Upper lobe of right lung (tissue), 1 donor: Measurements from ENCODE around the gene SMG5. TPM values are rescaled to one million over a fixed set of nuclear protein-coding genes. Genes with fewer than 3 reads are reported as not detected.

Experiments
- ATAC-seq: fragments of 200-7000 bp; cut with Tn5 transposase; one replicate; pipeline ENCODE4 v1.9.1; 2020; ENCODE audit warnings: mild to moderate bottlenecking, moderate library complexity
- DNase-seq: peaks from one replicate; pipeline ENCODE4 v3.0.0-alpha.2; 2020
- H3K27ac ChIP-seq: fragments of 200-600 bp; one replicate; pipeline ENCODE4 v1.8.0; 2022
- H3K27me3 ChIP-seq: fragments of 200-600 bp; one replicate; pipeline ENCODE4 v1.8.0; 2022; ENCODE audit warnings: mild to moderate bottlenecking
- H3K36me3 ChIP-seq: fragments of 200-600 bp; one replicate; pipeline ENCODE4 v1.8.0; 2022
- H3K4me1 ChIP-seq: fragments of 200-600 bp; one replicate; pipeline ENCODE4 v1.8.0; 2022
- H3K4me3 ChIP-seq: fragments of 200-600 bp; one replicate; pipeline ENCODE4 v1.8.0; 2022; ENCODE audit warnings: mild to moderate bottlenecking
- H3K9me3 ChIP-seq: fragments of 200-600 bp; one replicate; pipeline ENCODE4 v1.8.0; 2022
- intact Hi-C: fragments of 100-400 bp; cut with DNase I; formaldehyde crosslinking; loops from one replicate; pipeline ENCODE4 v1.11.0; 2022
- total RNA-seq: library from RNA; stranded (reverse); fragmentation: NEBNext Ultra II Directional; extraction: Animal tissue kit (Norgen Biotek cat#: 25700); gene quantifications from one replicate; pipeline ENCODE4 v1.2.1, GENCODE V29; 2021
- TF ChIP-seq, protein P1 (sequence below): fragments of 200-600 bp; IDR thresholded peaks from one replicate; pipeline ENCODE4 v1.8.0; 2022; ENCODE audit warnings: antibody characterized with exemption
- donor health status: DM: no; HTN: yes; CAD: no; lungs with severe emphysema.

The SMG5 gene
- total RNA-seq, 1 donor from 2014 or later, result 64.8 TPM

DNA sequence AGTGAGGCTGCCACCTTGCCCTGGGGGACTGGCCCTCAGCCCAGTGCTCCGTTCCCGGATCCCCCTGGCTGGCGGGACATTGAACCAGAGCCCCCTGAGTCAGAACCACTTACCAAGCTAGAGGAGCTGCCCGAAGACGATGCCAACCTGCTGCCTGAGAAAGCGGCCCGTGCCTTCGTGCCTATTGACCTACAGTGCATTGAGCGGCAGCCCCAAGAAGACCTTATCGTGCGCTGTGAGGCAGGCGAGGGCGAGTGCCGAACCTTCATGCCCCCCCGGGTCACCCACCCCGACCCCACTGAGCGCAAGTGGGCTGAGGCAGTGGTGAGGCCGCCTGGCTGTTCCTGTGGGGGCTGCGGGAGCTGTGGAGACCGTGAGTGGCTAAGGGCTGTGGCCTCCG lies 2.8 kb upstream of the SMG5 start:
- intact Hi-C loops, result no loop called here
- Histone ChIP-seq H3K27ac (no peak overlapping the region), H3K36me3 (no peaks in the 10 kb centered on the region), H3K27me3 (no peaks in the 10 kb centered on the region), H3K9me3 (no peaks in the 10 kb centered on the region), H3K4me3 (no peak overlapping the region), H3K4me1 (peaks cover 24% of the 10 kb centered on the region)
- TF ChIP-seq, protein P1, sequence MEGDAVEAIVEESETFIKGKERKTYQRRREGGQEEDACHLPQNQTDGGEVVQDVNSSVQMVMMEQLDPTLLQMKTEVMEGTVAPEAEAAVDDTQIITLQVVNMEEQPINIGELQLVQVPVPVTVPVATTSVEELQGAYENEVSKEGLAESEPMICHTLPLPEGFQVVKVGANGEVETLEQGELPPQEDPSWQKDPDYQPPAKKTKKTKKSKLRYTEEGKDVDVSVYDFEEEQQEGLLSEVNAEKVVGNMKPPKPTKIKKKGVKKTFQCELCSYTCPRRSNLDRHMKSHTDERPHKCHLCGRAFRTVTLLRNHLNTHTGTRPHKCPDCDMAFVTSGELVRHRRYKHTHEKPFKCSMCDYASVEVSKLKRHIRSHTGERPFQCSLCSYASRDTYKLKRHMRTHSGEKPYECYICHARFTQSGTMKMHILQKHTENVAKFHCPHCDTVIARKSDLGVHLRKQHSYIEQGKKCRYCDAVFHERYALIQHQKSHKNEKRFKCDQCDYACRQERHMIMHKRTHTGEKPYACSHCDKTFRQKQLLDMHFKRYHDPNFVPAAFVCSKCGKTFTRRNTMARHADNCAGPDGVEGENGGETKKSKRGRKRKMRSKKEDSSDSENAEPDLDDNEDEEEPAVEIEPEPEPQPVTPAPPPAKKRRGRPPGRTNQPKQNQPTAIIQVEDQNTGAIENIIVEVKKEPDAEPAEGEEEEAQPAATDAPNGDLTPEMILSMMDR, result no peak
- ATAC-seq (no peak), DNase-seq (no peak)

DNA sequence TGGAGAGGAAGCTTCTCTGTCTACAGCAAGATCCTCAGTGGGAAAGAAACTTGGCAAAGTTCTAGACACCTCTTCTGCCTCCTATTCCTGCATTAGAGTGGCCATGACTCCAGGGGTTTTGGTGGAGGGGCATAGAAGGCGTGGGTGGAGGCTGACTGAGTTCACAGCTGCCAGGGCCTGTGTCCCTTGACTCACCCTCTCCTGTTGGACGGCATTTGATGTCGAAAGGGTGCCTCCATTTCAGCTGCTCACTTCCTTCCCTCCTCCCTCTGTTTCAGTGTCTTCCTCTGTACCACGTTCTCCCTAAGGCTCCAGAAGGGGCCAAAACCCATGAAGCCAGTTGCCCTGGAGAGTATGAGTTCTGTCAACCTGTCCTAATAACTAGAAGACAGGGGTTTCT lies 2.1 kb upstream of the SMG5 start:
- ATAC-seq, result no peak
- Histone ChIP-seq H3K4me3 (no peak overlapping the region), H3K4me1 (peaks cover 25% of the 10 kb centered on the region), H3K27me3 (no peaks in the 10 kb centered on the region), H3K36me3 (peaks cover 5% of the 10 kb centered on the region), H3K9me3 (no peaks in the 10 kb centered on the region), H3K27ac (no peak overlapping the region)
- TF ChIP-seq, protein P1, result no peak
- intact Hi-C loops, result no loop called here
- no peak for DNase-seq

GRCh38 chr1:156284112-156284511 lies 1.5 kb upstream of the SMG5 start, which contains the start of gene TMEM79:
Gene TMEM79 (plus strand): TSS chr1:156284325. CDS start chr1:156285227, 902 bp downstream.
- Histone ChIP-seq H3K9me3 (no peaks in the 10 kb centered on the region), H3K27me3 (no peaks in the 10 kb centered on the region), H3K36me3 (peaks cover 10% of the 10 kb centered on the region), H3K4me3 (peak within 1 kb of the TSS; percentile 67), H3K27ac (peak within 1 kb of the TSS; percentile 88), H3K4me1 (peaks cover 25% of the 10 kb centered on the region)
- TF ChIP-seq, protein P1, result no peak
- no peak for DNase-seq
- no peak for ATAC-seq
- intact Hi-C loops, result no loop called here

DNA sequence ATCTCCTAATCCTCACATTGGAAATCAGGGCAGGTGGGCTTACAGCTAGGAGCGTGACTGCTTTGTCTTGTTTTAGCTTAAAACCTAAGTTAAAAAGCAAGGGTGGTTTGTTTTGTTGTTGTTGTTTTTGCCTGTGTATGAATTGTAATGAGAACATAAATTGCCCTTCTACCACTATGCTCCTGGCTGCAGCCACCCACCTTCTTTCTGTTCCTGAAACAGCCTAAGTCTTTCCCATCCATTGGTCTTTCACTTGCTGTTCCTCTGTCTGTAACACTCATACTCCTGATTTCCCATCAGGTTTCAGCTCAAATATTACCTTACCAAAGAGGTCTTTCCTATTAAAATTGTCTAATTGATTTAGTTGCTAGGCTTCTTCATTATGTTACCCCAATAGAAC lies 896 bp upstream of the SMG5 start:
- TF ChIP-seq, protein P1, result no peak
- intact Hi-C loops, result no loop called here
- DNase-seq, result no peak
- no peak for ATAC-seq
- Histone ChIP-seq H3K4me3 (peak overlapping the region; percentile 67), H3K36me3 (peaks cover 15% of the 10 kb centered on the region), H3K27ac (no peak overlapping the region), H3K27me3 (no peaks in the 10 kb centered on the region), H3K4me1 (peaks cover 25% of the 10 kb centered on the region), H3K9me3 (no peaks in the 10 kb centered on the region)

DNA sequence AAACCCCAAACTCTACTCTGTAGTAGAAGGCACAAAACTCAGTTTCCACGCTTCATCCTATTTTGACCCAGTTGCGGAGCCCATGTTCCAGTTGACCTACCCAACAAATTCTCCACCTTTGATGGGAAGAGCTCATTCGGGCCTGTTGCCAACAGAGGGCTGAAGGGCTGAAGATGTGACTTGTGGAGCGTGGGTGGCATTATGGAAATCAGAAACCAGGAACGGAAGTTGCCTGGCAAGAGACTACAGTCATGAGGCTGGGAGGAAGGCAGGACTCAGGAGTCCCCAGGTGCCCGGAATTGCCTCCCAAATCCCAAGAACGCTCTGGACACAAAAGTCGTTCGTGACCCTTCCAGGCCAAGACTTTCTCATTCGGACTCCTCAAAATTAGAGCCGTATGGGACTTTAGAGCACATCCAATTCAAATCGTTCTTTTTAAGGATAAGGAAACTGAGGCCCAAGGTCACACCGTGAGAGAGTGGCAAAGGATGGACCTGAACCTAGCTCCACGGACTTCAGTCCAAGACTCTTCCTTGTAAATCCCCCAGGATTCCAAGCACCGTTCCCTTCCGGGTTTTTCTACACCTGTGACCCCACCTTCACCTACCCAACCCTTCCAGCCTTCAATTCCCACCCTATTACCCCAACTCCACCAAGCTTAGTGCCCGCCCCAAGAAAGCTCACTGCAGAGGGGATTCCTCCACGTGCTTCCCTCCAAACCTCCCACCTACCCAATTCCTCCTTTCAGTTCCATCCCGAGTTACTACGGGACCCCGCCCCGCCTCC lies 739 bp downstream of the SMG5 start:
- Histone ChIP-seq H3K4me1 (peaks cover 32% of the 10 kb centered on the region), H3K9me3 (no peaks in the 10 kb centered on the region), H3K27me3 (no peaks in the 10 kb centered on the region), H3K36me3 (peaks cover 31% of the 10 kb centered on the region), H3K4me3 (peak overlapping the region; percentile 67), H3K27ac (peak overlapping the region; percentile 88)
- intact Hi-C loops, result no loop called here
- TF ChIP-seq, protein P1, result no peak
- no peak for DNase-seq
- peak; percentile 14 for ATAC-seq
